Lower leg skin (tissue), 4 donors: Measurements from ENCODE around the gene CNGA3. TPM values are rescaled to one million over a fixed set of nuclear protein-coding genes. Genes with fewer than 3 reads are reported as not detected.

Experiments
- DNase-seq, 2 donors: peaks; one replicate each; pipeline ENCODE4 v3.0.0-alpha.2; 2019; ENCODE audit warnings: low spot score in 2 of 2
- H3K4me3 ChIP-seq: fragments of 200-600 bp; sonication (generic); 2 replicates; pipeline ENCODE4 v1.5.1; 2017; ENCODE audit warnings: mild to moderate bottlenecking, low read depth; ENCODE audit not compliant: poor library complexity, severe bottlenecking
- POLR2A ChIP-seq, 2 donors: fragments of 450-650 bp; IDR thresholded peaks; one replicate each; pipeline ENCODE4 v1.6.1; 2016 to 2017; ENCODE audit warnings: antibody characterized with exemption in 2 of 2, mild to moderate bottlenecking in 1 of 2, moderate library complexity in 1 of 2
- WGBS, 2 donors: methylation state at CpG; one replicate each; pipeline ENCODE4 v1.1.5; 2018; 5-methylcytosine and 5-hydroxymethylcytosine counted together
- intact Hi-C: fragments of 100-400 bp; cut with DNase I; formaldehyde crosslinking; loops from one replicate; pipeline ENCODE4 v1.15.0; 2023; ENCODE audit warnings: low total_unique reads
- total RNA-seq, 4 donors: library from RNA; depleted of rRNA; stranded (reverse); fragments of >200 nt; gene quantifications; one replicate each; pipeline ENCODE4 v1.1.0, GENCODE V29; 2016
- TF ChIP-seq, protein P1 (sequence below), 3 donors: fragments of 450-650 bp; IDR thresholded peaks; one replicate each; pipeline ENCODE4 v1.5.1; 2016; ENCODE audit warnings: antibody characterized with exemption in 3 of 3, mild to moderate bottlenecking in 3 of 3, moderate library complexity in 2 of 3

The CNGA3 gene
- total RNA-seq, 4 donors from 2014 or later, result not detected

DNA sequence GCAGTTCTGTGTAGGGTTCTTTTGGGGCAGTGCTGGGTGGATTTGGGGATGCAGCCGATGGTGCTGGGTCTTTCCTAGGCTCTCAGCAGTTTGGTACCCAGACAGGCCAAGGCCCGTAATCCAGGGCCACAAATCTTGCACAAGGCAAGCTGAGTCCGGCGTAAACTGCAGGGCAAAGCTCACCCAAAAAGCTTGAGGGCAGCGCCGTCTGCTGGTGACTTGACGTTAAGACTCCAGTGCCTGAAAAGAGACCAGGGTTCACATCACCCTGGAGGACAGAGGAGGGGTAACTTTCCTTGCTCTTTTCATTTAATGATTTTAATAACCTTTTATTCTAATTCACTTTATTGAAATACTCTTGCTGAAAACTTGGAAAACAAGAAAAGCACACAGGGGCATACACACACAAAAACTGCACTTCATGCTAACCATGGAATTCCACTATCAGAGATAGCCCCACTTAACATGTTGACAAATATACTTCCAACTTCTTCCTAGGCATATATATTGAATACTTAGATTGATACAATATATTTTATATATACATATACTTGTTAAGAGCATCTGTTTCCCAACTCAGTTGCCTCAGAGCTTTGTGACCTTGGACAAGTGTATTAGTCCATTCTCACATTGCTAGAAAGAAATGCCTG, 38.9 kb downstream of the CNGA3 start:
- no peak for TF ChIP-seq POLR2A (IDR thresholded peaks at IDR 0.05)
- TF ChIP-seq, protein P1, sequence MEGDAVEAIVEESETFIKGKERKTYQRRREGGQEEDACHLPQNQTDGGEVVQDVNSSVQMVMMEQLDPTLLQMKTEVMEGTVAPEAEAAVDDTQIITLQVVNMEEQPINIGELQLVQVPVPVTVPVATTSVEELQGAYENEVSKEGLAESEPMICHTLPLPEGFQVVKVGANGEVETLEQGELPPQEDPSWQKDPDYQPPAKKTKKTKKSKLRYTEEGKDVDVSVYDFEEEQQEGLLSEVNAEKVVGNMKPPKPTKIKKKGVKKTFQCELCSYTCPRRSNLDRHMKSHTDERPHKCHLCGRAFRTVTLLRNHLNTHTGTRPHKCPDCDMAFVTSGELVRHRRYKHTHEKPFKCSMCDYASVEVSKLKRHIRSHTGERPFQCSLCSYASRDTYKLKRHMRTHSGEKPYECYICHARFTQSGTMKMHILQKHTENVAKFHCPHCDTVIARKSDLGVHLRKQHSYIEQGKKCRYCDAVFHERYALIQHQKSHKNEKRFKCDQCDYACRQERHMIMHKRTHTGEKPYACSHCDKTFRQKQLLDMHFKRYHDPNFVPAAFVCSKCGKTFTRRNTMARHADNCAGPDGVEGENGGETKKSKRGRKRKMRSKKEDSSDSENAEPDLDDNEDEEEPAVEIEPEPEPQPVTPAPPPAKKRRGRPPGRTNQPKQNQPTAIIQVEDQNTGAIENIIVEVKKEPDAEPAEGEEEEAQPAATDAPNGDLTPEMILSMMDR (IDR thresholded peaks at IDR 0.05), result peak in 2 of 3 donors; percentile 15 to 78
- intact Hi-C loops, result loop anchor here (10.0 kb wide), 2 partner anchors 580 to 680 kb away; no protein-coding TSS in a partner anchor
- WGBS, 2 donors, result 4 to 7% methylated on average over 7 of the region's 7 CpGs
- DNase-seq, result peak; percentile 43 to 93
- no peak overlapping the region for H3K4me3 ChIP-seq

DNA sequence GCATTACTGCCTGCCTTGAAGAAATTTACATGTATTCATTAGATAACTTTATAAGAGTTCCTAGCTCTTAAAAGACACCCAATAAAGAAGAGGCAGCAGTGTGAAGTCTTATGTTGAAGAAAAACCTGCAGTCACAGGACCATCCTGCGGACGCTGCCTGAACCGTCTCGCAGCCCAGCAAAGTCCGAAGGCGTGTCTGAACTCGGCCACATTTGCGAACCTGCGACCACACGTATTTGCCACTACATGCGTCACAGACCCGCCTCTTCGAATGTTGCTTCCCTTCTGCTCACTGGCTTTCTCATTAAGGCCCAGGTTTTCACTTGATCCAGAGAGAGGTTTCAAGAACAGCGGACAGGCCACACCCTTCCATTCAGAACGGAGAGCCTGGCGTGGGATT, 41.2 kb downstream of the CNGA3 start:
- DNase-seq, result peak in 1 of 2 donors; percentile 78
- intact Hi-C loops, result loop anchor here (10.0 kb wide), 2 partner anchors 583 to 683 kb away; no protein-coding TSS in a partner anchor
- no peak overlapping the region for H3K4me3 ChIP-seq
- WGBS, 2 donors, result 79 to 82% methylated on average over 16 of the region's 16 CpGs
- no peak for TF ChIP-seq POLR2A (IDR thresholded peaks at IDR 0.05)
- TF ChIP-seq, protein P1 (IDR thresholded peaks at IDR 0.05), result no peak

DNA sequence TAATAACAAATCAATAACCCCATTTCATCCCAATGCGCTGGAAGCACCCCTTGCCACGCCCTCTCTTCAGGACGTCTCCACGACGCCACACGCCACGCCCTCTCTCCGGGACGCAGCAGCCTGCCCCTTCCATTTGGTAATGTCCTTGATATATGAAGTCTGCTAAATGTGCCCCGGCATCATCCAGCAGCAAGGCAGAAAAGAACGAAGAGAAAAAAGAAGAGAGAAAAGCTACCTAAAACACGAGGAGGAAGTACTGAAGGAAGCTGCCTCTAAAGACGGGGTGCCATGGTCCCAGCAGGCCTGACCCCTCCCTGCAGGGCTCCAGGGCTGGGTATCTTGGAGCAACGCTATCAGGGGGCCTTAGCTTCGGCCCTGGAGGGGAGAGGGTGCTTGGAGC, 41.8 kb downstream of the CNGA3 start:
- no peak overlapping the region for H3K4me3 ChIP-seq
- DNase-seq, result peak in 1 of 2 donors; percentile 64
- no peak for TF ChIP-seq POLR2A (IDR thresholded peaks at IDR 0.05)
- TF ChIP-seq, protein P1 (IDR thresholded peaks at IDR 0.05), result no peak
- WGBS, 2 donors, result 75 to 78% methylated on average over 15 of the region's 15 CpGs
- intact Hi-C loops, result loop anchor here (10.0 kb wide), 2 partner anchors 583 to 683 kb away; no protein-coding TSS in a partner anchor

DNA sequence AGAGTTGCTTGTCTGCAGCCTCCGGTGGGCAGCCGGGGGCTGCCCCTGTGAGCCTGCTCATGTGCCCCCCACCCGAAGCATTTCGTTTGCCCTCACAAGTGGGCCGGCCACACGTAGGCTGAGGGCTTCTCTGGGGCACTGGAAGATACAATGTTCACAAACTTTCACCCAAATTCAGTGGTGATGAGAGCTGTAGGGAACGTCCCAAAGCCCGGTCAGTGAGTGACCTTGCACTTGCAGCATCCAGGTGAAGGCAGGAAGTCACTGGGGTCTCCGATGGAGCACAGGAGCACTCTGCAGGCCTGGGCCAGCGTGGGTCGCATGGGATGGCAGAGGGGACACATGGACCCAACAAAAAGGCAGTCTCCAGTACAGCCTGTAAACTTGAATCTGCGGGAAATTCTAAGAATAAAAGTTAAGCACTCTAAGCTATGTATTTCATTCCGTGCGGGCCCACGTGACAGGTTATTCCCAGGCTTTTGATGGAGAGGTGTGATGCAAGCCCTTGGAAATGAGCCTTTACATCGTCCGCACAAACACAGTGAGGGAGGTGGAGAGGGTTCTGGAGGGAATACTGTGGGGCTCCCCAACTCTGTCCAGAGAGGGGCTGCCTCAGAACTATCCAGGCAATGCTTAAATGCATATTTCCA, 42.5 kb downstream of the CNGA3 start:
- DNase-seq, result peak in 1 of 2 donors; percentile 76
- 88 to 89% methylated on average over 17 of the region's 17 CpGs for WGBS, 2 donors
- intact Hi-C loops, result loop anchor here (10.0 kb wide), 2 partner anchors 584 to 684 kb away; no protein-coding TSS in a partner anchor
- no peak overlapping the region for H3K4me3 ChIP-seq
- no peak for TF ChIP-seq POLR2A (IDR thresholded peaks at IDR 0.05)
- TF ChIP-seq, protein P1 (IDR thresholded peaks at IDR 0.05), result no peak

DNA sequence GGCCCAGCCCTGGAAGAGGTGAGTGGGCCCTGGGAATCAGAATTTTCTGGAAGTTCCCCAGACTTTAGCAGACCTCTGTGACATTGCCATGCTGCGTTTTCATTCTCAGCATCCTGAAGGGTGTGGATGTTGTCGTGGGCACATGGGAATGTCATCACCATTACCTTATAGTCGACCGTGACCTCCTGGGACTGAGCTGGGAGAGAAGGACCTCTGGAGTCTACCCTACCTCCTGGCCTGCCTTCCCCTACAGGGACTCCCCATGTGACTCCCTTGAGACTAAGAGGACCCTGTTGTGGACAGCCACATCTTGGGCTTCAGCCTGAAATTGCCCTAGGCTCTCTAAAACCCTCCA, 43.0 kb downstream of the CNGA3 start:
- WGBS, 2 donors, result 82 to 86% methylated on average over 4 of the region's 4 CpGs
- no peak overlapping the region for H3K4me3 ChIP-seq
- peak in 1 of 2 donors; percentile 61 for DNase-seq
- no peak for TF ChIP-seq POLR2A (IDR thresholded peaks at IDR 0.05)
- TF ChIP-seq, protein P1 (IDR thresholded peaks at IDR 0.05), result no peak
- intact Hi-C loops, result loop anchor here (10.0 kb wide), 2 partner anchors 584 to 684 kb away; no protein-coding TSS in a partner anchor
